NCI-H510A treated with DMSO at 0.1 percent for 48 hours (cell line): Measurements from ENCODE around the gene MTSS2.
"Not testable (repeated sequence)": the region's sequence is repeated elsewhere in the genome, so short reads cannot be mapped to it uniquely, and the experiment has no call there.

Source experiments
- DNase-seq: peaks from one replicate; lab custom pipeline; 2025; lab: John Stamatoyannopoulos, UW

The MTSS2 gene

GRCh38 chr16:70651524-70651923 lies 34.3 kb downstream of the MTSS2 start:
- DNase-seq = no peak

GRCh38 chr16:70650216-70650615 lies 35.6 kb downstream of the MTSS2 start:
- no peak for DNase-seq

GRCh38 chr16:70649300-70649699 lies 36.6 kb downstream of the MTSS2 start:
- no peak for DNase-seq

DNA sequence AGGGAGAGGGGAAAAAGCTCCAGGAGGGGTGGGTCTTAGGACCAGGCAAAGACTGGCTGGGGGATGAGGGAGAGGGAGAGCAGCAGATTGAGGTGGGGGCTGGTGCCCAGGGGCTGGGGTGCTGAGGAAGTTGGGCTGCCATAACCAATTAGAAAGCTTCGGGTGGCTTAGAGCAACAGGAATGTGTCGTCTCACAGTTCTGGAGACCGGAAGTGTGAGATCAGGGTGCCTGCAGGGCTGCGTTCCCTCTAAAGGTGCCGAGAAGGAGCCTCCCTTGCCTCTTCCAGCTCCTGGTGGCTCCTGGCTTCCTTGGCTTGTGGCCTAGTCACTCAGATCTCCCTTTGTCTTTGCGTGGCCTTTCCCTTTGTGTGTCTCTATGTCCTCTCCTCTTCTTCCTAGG lies 37.2 kb downstream of the MTSS2 start:
- DNase-seq = no peak

GRCh38 chr16:70647441-70648359 lies 38.2 kb downstream of the MTSS2 start:
- DNase-seq = no peak

GRCh38 chr16:70646260-70647241 lies 39.3 kb downstream of the MTSS2 start, which contains the start of gene IL34:
Gene IL34 (plus strand): TSS chr16:70646559. CDS start chr16:70646948, 389 bp downstream.
- no peak for DNase-seq

DNA sequence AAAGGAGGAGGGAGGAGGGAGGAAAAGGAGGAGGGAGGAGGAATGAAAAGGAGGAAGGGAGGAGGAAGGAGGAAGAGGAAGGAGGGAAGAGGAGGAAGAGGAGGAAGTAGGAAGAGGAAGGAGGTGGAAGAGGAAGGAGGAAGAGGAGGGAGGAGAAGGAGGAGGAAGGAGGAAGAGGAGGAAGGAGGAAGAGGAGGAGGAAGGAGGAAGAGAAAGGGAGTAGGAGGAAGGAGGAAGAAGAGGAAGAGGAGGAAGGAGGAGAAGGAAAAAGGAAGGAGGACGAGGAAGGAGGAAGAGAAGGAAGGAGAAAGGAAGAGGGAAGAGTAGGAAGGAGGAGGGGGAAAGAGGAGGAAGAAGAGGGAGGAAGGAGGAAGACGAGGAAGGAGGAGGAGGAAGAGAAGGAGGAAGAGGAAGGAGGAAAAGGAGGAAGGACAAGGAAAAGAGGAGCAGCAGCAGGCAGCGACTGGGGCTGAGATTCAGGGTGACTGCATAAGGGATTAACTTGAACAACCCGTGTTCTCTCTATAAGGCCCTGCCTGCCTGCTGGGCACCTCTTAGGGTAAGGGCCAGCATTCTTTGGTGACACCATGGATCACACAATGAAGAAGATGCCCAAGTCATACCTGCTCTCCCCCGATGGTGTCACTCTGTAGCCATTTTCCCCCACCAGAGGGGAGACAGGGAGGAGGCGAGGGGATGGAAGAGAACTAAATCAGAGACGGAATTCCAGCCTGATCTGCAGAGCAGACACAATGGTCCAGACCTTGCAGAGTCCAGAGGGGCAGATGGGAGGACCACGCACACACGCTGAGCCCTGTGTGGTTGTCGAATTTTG lies 40.9 kb downstream of the MTSS2 start:
- no peak for DNase-seq

- not testable (repeated sequence) for DNase-seq
These were observed 42.6 kb downstream of the MTSS2 start for GRCh38 chr16:70643264-70643663.

- no peak for DNase-seq
These were observed 43.2 kb downstream of the MTSS2 start for GRCh38 chr16:70642633-70643032.

DNA sequence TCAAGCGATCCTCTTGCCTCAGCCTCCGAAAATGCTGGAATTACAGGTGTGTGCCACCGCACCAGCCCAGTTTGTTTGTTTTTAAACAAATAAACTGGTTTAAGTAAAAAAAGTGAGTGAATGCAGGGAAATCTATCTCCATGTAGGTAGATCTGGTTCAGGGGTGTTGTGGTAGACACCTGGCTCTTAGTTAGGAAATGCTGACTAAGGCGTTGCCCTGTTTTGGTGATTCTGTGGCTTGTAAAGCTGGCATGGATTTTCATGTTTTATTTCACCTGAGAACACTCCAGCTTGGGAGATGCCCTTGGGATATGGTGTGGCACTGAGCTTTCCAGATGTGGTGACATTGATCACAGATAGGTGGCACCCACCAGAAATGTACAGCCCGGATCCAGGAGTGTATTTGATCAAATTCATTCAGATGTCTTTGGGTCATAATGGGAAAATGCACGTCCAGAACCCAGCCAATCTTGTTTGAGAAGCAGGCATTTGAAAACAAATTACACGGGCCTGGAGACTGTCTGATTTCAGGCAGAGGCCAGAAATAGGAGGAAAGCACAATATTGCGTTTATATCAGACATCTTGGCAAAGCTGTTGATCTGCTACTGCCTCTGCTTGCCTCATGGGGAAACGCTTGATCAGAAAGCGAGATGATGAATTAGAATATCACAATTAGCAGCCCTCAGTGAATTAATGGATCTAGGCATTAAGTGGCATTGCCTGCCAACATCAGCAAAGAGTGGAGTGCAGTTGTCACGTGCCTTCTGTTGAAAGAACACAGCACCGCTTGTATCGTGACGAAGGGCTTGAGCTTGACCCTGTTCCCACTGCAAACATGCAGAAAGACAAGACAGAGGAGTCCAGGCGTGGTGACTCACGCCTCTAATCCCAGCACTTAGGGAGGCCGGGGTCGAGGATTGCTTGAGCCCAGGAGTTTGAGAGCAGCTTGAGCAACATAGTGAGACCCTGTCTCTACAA lies 46.8 kb downstream of the MTSS2 start:
- no peak for DNase-seq
